Activated CD4-positive, alpha-beta T cell treated with anti-CD3 and anti-CD28 coated beads, Interleukin-2, Interleukin-6, amounts not matched to agents 100 ng/mL and 50 ng/mL, durations not matched to agents 16 hours and 8 hours (primary cell): ENCODE results near the gene IFNA7.
"Not testable (repeated sequence)": the region's sequence is repeated elsewhere in the genome, so short reads cannot be mapped to it uniquely, and the experiment has no call there.

Source experiments
- DNase-seq: peaks from one replicate; pipeline ENCODE4 v3.0.0-alpha.2; 2020

The IFNA7 gene

GRCh38 chr9:21174671-21175070 is 27.3 kb downstream of the IFNA7 start:
- DNase-seq = no peak

DNA sequence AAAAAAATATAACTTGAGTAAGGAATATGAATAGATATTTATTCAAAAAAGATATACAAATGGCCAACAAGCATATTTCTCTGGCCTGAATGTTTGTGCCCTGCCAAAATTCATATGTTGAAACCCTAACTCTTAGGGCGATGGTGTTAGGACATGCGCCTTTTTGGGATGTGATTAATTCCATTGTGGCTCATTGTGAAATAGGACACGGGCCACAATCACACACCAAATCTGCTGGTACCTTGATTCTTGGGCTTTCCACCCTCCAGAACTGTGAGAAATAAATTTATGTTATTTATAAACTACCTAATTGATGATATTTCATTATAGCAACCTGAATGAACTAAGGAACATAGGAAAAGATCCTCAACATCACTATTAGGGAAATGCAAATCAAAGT is 29.8 kb downstream of the IFNA7 start:
- no peak for DNase-seq

- DNase-seq = no peak
These were observed 30.7 kb downstream of the IFNA7 start for GRCh38 chr9:21171351-21171750.

DNA sequence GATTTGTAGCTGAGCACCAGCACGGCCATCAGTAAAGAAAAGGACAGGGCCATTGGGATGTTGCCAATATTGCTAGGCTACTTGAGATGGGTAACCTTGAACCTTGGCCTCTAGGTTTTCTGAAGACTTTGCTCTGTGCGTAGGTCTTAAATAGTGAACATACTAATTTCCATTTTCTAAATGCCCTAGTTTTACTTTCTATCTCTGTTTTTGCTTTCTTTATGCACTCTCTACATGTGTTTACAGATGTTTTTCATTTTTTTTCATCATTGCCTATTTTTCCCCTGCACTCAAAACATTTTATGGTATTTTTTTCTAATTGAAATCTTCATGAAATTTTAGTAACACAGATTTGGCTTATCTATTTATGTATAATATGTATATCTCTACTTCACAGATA is 35.4 kb downstream of the IFNA7 start, which contains the start of gene IFNA21:
Gene IFNA21 (minus strand): TSS at position 101 of the 400 bp plus-strand sequence. CDS start 48 bp downstream, at position 53.
- DNase-seq = not testable (repeated sequence)

GRCh38 chr9:21165516-21165915 is 36.5 kb downstream of the IFNA7 start:
- DNase-seq = no peak

DNA sequence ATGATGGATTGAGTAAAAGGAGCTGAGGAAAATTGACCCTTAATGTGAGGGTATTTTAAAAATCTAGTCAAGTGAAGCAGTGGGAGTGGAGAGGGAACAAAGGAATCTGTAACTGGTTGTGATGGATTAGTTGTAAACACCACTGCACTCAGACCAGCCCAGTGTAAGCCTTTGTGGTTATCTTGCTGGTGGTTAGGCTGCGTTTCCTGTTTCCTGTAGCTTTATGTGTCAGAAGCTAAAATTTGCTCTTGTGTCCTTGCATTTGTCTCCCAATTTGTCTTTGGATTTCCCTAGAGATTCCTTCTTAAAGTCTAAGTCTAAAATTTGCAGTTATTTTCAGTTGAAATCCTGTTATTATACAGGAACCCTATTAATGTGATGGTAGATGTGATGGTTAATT is 41.8 kb downstream of the IFNA7 start:
- DNase-seq = peak; percentile 63

GRCh38 chr9:21155501-21155900 is 46.5 kb downstream of the IFNA7 start:
- no peak for DNase-seq

GRCh38 chr9:21154018-21154608 is 47.9 kb downstream of the IFNA7 start:
- DNase-seq = peak; percentile 36

DNA sequence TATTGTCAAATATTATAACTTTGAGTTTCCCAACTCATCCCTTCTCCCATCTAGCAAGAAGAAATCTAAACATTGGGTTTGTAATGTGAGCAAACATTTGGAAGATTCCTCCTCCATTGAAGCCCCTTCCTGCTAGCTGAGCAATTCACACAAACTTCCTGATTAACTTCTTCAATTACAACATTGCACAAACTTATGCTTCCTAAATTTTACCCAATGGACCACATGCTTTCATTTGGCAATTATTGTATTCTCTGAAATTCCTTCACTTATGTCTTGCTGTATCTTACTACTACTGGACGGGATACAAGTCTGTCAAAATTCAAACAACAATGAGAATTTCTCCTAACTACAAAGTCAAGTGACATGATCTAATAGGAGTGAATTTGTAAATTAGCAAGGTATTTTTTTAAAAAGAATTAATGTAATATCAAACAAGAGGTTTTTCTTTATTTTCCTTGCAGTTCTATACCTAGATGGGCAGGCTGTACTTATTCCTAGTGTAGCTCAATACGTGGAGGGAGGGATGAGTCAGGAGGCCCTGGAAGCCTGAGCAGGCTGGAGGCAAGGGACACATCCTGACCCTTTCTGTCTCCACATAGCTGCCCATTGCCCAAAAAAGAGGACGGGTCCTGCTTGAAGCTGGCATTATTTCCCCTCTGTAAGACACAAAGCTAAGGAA is 48.5 kb downstream of the IFNA7 start:
- DNase-seq = no peak
